VCaP (cell line): ENCODE measurements around the gene NUAK1.

Experiments used
- H3K27ac ChIP-seq: fragments of 450-650 bp; 2 replicates; pipeline ENCODE4 v1.5.1; 2017
- TF ChIP-seq, protein P1 (sequence below): fragments of 450-650 bp; conservative IDR thresholded peaks from 2 replicates; pipeline ENCODE4 v1.5.1; 2017; ENCODE audit warnings: mild to moderate bottlenecking, moderate library complexity

NUAK1 gene

DNA sequence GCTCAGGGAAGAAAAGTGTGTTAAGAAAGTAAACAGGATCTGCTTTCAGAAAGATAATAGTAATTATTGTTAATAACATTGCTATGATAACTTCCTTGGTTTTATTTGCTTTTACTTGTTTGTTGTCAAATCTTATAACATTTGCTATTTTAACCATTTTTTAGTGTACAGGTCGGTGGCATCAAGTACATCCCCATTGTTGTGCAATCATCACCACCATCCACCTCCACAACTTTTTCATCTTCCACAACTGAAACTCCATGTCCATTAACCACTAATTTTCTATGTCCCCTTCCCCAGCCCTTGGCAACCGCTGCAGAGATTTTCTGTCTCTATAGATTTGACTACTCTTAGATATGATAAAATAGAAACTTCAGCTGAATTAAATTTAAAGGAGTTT, 22.7 kb upstream of the NUAK1 start:
- TF ChIP-seq, protein P1, sequence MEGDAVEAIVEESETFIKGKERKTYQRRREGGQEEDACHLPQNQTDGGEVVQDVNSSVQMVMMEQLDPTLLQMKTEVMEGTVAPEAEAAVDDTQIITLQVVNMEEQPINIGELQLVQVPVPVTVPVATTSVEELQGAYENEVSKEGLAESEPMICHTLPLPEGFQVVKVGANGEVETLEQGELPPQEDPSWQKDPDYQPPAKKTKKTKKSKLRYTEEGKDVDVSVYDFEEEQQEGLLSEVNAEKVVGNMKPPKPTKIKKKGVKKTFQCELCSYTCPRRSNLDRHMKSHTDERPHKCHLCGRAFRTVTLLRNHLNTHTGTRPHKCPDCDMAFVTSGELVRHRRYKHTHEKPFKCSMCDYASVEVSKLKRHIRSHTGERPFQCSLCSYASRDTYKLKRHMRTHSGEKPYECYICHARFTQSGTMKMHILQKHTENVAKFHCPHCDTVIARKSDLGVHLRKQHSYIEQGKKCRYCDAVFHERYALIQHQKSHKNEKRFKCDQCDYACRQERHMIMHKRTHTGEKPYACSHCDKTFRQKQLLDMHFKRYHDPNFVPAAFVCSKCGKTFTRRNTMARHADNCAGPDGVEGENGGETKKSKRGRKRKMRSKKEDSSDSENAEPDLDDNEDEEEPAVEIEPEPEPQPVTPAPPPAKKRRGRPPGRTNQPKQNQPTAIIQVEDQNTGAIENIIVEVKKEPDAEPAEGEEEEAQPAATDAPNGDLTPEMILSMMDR = no peak
- H3K27ac ChIP-seq = no peak overlapping the region

DNA sequence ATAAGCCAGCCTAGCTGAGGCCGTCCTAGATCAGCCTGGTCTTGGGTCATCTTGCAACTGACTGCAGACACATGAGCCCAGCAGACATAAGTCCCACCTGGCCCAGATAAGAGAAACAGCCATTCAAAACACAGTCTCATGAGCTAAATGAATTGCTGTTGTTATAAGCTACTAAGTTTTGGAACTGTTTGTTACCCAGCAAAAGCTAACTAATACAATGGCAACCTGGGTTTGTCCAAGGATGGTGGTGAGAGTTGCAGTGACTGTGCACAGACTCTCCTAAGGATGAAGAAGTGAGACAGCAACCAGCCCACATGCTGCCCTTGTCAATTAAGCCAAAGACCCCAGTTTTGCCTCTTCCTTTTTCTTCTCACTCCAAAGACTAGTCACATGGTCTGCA, 22.2 kb upstream of the NUAK1 start:
- TF ChIP-seq, protein P1 = no peak
- no peak overlapping the region for H3K27ac ChIP-seq

DNA sequence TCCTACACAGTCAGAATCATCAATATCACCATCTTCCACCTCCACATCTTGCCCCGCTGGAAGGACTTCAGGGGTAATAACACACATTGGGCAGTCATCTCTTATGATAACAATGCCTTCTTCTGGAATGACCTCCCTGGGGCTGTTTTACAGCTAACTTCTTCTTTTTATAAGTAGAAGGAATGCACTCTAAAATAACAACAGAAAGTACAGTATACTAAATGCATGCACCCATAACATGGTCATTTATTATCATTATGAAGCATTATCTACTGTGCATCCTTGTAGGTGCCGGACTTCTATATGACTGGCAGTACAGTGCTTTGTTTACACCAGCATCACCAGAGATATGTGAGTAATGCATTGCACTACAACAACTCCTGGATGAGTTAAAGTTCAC, 19.0 kb upstream of the NUAK1 start:
- no peak overlapping the region for H3K27ac ChIP-seq
- TF ChIP-seq, protein P1 = no peak

DNA sequence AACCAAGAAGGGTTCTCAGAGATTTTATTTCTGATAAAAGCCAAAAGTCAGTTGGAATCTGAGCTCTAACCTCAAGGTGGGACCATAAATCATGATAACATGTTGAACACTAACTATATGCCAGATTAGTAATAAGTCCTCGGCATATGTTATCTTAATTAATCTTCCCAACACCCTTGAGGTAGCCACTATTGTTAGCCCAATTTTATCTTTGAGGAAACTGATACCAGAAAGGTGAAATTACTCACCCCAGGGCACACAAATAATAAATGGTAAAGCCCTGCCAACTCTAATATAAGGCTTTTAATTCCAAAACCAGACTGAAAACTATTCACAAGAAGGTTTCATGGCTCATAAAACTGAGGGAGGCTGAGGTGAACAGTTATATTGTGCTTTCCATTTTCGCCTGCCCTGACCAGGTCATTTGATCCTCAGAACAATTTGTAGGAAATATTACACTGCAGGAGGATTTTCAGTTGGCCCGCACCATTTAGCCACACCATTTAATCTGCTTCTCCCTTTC, 16.1 kb upstream of the NUAK1 start:
- TF ChIP-seq, protein P1 = no peak
- no peak overlapping the region for H3K27ac ChIP-seq

DNA sequence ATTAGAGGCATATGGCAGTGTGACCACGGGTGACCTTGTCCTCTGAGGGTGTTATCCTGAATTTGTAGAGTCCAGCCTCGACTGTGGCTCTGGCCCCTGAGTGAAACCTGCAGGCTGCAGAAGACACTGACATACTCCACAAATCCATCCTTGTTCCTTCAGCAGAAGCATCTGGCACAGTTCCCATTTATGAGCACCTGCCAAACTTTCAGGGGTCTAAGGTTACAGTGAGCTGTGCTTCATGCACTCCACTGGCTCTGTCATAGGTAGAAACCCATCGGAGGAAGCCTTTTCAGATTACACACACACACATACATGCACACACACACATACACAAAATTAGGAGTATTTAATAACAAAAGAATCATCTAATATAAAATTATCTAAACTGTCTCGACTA, 13.6 kb upstream of the NUAK1 start:
- no peak overlapping the region for H3K27ac ChIP-seq
- TF ChIP-seq, protein P1 = no peak

DNA sequence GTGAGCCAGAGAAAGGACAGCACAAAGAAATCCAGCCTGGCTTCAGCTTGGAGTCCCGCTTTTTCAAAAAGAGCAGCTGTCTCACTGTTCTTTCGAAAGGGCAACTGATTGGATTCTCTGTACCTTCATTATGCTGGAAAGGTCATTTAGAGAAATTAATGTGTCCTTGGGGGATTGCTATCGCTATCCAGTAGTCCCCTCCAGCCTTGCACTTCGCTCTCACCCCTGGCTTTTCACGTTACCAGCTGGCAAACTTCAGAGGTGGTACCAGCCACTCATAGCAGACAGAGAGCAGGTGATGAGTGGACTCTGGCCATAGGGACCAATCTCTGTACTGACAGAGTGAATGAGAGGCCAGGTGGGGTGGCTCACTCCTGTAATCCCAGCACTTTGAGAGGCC, 11.8 kb upstream of the NUAK1 start:
- TF ChIP-seq, protein P1 = no peak
- H3K27ac ChIP-seq = no peak overlapping the region

DNA sequence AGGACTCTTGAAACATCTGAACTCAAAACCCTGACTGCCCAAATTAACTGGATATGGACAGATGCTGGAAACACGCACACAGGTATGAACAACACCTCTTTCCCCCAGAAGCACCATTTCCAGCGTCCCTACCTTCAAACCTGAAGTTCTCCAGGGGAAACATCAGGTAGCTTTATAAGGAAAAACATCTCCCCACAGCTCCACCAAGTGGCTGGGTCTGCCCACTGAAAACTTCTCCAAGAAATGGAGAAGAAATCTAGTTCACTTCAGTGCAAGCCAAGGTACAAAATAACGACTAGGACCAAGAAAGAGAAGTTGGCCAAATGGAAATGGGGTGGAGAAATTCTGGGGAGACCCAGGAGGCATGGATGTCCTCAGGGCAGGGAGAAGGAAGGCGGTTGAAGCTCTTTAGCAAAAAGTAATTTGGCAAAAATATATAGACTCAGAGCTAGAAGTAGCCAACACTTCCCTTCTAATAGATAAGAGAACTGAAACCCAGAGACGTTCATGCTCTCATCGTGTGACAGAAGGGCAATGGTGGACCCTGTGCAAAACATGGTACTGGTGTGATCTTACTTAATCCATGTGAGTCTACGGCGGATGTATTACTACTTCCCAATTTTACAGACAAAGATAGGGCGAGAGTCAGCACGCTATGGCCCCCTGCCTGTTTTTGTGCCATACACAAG, 10.5 kb upstream of the NUAK1 start:
- no peak overlapping the region for H3K27ac ChIP-seq
- TF ChIP-seq, protein P1 = peak; percentile 71
